ENCODE results near the gene GTSE1. TPM values are rescaled to one million over a fixed set of nuclear protein-coding genes. Genes with fewer than 3 reads are reported as not detected.

The GTSE1 gene
- total RNA-seq, 1 experiment from 2014 or later = 31.9 TPM

DNA sequence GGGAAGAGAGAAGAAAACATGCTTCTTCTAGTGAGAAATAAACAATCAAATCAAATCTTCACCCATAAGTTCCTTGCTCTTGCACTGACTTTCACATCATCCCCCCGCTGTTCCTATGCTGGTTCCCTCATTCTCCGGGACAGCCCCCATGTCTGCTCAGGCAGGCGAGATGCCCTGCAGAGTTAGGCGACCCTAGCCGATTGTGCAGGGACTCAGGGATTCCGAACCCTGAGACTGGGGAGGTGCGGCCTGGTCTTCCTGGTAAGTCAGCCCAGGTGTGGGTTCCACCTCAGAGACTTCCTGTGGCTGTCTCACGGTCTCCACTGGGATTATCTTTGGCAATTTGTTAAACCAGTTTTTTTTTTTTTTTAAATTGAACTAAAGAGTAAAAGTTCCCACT is 22.3 kb upstream of the GTSE1 start:
- DNase-seq (ENCODE audit: low read depth) = no peak

GRCh38 chr22:46275455-46276122 is 21.1 kb upstream of the GTSE1 start:
- DNase-seq (ENCODE audit: low read depth) = no peak

GRCh38 chr22:46276563-46276962 is 20.1 kb upstream of the GTSE1 start:
- DNase-seq (ENCODE audit: low read depth) = no peak

- DNase-seq (ENCODE audit: low read depth) = no peak
Measured at GRCh38 chr22:46278656-46279645, 17.7 kb upstream of the GTSE1 start.

DNA sequence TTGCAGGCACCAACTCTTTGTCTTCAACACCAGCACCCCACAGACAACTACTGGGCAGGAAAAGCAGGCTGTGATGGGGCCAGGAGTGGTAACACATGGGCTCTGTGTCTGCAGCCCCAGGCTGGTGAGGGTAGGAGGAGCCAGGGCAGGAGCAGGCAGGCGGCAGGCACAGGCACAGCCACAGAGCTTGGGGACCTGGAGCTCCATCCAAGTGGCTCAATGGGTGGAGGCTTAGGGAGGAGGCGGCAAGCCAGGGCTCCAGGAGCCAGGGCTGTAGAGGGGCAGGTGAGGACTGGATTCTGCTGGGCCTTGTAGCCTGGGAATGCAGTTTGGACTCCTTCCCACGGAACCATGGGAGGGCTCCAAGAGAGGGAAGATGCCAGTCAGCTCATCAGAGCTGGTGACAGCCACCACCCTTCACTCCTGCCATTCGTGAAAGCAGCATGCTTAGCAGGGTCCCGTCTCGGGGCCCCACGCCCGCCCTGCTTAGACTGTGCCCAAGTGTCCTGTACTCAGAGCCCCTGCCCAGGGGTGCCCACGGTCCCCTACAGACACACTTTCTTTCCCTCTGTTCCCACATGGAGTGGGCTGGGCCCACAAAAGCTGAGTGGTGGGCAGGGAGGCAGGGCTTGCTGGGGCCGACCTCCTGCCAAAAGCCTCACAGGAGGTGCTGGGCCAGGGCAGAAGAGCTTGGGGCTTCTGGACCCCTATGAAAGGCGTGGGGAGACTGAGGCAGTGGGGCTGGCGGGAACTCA is 16.4 kb upstream of the GTSE1 start:
- DNase-seq (ENCODE audit: low read depth) = no peak

GRCh38 chr22:46280999-46281623 is 15.6 kb upstream of the GTSE1 start:
- no peak for DNase-seq (ENCODE audit: low read depth)

- DNase-seq (ENCODE audit: low read depth) = no peak
Measured at GRCh38 chr22:46281866-46282678, 14.6 kb upstream of the GTSE1 start.

- peak; percentile 52 for DNase-seq (ENCODE audit: low read depth)
Measured at GRCh38 chr22:46286006-46286405, 10.7 kb upstream of the GTSE1 start.

DNA sequence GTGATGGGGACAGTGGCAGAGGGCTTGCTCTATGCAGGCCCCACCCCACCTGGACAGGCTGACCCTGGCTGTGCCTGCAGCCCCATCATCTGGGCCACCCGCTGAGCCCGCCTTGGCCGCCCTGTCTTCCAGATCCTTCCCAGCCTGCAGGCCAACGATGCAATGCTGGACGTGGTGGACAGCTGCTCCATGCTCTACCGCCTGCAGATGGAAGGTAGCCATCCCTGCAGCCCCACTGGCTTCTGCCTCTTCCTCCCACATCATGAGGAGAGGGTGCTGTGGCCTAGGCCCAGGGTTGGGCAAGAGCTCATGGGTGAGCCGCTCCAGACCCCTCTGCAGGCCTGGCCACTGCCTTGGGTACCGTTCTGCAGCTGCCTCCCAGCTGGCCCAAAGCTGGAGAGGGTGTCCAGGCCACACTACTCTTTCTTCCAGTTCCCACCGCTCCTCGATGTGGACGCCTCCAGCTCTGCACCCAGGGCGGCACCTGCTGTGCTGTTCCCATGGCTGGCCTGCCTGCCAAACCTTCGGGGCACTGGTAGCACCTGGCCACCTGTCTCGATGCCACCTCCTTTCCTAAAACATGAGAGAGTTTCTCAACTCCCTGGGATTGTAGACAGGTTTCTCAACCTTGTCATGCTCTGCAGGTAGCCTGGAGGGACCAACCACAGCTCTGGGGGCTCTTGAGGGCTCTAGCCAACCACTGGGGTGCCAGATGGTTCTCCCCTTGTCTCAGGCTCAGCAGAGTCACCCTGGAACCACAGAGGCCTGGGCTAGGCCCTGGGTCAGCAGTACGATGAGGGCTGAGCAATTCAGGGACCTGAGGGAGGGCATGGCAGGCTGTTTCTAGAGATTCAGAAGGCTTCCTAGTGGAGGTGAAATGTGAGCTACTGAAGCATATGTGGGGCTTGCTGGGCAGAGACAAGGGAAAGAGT is 9.5 kb upstream of the GTSE1 start:
- DNase-seq (ENCODE audit: low read depth) = no peak

- DNase-seq (ENCODE audit: low read depth) = no peak
Measured at GRCh38 chr22:46287873-46288751, 8.6 kb upstream of the GTSE1 start.

- DNase-seq (ENCODE audit: low read depth) = no peak
Measured at GRCh38 chr22:46288846-46289243, 7.8 kb upstream of the GTSE1 start.

DNA sequence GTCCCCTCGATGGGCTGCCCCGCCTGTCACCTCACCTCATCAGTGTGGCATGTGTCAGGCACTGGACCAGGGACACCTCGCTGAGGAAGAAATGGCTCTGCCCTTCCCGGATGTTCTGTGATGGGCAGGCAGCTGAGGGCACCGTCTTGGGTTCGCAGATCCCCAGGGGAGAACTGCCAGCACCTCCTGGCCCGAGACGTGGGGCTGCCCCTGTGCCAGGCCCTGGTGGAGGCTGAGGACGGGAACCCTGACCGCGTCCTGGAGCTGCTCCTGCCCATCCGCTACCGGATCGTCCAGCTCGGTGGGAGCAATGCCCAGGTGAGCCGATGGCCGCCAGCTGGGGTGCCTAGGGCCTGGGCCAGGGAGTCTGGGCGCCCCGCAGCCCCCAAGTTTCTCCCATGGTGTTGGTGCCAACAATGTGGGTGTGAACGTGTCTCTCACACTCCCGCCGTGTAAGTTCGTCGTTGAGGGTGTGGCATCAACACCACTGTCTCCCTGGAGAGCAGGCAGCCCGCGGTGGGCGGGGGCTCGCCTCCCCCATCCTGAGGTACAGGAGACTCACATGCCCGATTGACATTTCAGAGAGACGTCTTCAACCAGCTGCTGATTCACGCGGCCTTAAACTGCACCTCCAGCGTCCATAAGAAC is 7.3 kb upstream of the GTSE1 start:
- DNase-seq (ENCODE audit: low read depth) = no peak

DNA sequence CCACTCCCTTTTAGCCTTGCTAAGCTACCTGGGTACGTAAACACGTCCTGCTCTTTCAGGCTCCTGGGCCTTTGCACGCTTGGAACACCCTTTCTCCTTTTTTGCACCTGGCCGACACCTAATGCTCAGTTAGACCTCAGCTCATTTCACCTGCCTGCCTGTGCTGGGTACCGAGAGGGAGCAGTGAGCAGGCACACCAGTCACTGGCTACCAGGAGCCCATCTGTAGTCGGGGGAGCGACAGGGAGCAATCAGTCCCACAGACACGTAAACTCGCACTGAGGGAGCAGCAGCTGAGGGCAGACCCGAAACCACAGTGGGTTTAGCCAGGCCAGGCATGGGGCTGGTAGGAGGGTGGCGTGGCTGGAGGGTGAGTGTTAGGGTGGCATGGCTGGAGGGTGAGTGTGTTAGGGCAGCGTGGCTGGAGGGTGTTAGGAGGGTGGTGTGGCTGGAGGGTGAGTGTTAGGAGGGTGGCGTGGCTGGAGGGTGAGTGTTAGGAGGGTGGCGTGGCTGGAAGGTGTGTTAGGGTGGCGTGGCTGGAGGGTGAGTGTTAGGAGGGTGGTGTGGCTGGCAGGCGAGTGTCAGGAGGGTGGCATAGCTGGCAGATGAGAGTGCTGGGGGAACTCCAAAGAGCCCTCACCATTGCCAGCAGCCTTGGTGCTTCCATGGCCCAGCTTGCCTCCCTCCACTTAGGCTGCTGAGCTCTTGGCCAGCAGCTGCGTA is 6.4 kb upstream of the GTSE1 start:
- DNase-seq (ENCODE audit: low read depth) = no peak

DNA sequence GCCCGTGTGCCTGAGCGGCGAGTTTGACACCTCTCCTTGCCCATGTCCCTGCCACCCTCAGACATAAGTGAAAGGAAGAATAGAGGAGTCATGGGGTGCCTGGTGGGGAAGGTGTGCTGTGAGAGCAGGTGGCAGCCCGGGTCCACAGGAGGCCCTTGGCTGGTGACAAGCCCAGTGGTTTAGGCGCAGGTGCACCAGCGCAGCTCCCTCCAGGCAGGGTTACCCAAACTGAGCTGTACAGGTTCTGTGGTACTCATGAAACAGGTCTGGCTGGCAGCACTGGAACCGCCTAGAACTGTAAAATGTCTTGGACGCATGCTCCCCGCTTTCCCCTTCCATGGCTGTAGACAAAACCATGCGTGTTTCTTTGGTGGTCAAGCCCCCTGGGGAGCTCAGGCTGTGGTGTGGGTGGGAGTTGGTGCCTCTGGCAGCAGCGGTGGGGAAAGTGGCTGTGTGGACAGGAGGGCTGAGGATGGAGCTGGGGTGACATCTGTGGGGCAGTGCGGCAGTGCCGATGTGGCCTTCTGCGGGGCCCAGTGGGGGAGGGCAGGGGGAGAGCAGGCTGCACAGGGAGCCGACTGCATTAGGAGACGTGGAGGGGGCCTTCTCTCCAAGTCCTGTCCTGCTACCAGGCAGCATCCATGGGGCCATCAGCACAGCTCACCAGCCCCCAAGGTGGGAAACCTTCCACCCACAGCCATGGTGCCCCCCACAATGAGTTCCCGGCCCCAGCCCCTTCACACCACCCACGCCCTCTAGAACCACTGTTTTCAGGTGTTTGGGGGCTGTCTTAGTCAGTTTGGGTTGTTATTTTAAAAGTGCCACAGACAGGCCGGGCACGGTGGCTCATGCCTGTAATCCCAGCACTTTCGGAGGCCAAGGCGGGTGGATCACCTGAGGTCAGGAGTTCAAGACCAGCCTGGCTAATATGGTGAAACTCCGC is 5.6 kb upstream of the GTSE1 start:
- no peak for DNase-seq (ENCODE audit: low read depth)

GRCh38 chr22:46292173-46292572 is 4.5 kb upstream of the GTSE1 start:
- DNase-seq (ENCODE audit: low read depth) = no peak

GRCh38 chr22:46292732-46293131 is 3.9 kb upstream of the GTSE1 start:
- no peak for DNase-seq (ENCODE audit: low read depth)
